ENCODE results near the gene TTPAL.

DNA sequence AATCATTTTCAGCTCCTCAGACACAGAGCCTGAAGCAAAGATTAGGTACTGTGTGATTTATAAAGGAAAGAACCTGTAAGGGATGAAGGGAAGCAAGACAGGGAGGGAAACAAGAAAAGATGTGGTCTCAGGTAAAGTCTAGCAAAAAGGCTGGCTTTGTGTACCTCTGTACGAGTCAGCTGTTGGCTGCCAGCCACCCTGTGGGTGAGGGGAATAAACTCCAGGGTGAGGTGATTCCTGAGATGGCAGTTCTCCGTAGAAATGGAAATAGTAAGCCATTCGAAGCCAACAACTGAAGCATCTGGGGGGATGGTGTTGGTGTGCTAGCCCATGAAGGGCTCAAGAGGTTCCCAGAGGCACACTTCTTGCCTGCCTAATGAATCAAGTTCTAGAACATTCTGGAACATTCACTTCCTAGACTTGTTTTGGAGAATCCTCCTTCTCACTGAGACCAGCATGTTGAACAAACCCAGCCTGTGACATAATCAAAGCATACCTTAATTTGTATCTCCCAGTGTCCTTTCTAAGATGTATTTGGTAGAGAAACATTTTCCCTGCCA lies 10.6 kb upstream of the TTPAL start:
- TF ChIP-seq, protein P1, sequence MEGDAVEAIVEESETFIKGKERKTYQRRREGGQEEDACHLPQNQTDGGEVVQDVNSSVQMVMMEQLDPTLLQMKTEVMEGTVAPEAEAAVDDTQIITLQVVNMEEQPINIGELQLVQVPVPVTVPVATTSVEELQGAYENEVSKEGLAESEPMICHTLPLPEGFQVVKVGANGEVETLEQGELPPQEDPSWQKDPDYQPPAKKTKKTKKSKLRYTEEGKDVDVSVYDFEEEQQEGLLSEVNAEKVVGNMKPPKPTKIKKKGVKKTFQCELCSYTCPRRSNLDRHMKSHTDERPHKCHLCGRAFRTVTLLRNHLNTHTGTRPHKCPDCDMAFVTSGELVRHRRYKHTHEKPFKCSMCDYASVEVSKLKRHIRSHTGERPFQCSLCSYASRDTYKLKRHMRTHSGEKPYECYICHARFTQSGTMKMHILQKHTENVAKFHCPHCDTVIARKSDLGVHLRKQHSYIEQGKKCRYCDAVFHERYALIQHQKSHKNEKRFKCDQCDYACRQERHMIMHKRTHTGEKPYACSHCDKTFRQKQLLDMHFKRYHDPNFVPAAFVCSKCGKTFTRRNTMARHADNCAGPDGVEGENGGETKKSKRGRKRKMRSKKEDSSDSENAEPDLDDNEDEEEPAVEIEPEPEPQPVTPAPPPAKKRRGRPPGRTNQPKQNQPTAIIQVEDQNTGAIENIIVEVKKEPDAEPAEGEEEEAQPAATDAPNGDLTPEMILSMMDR (IDR thresholded peaks at IDR 0.05): no peak
- TF ChIP-seq POLR2A (IDR thresholded peaks at IDR 0.05): no peak
- no peak for TF ChIP-seq EP300 (IDR thresholded peaks at IDR 0.05)
